GM15510 (cell line): ENCODE measurements around the gene BCL11B.

Experiments
- POLR2A ChIP-seq: IDR thresholded peaks from 3 replicates; pipeline ENCODE4 v1.6.1; 2011; ENCODE audit warnings: borderline replicate concordance; ENCODE audit not compliant: insufficient read length; ENCODE audit errors: extremely low read depth

The BCL11B gene

GRCh38 chr14:99129211-99129696 lies 142.7 kb downstream of the BCL11B start:
- no peak for TF ChIP-seq POLR2A

DNA sequence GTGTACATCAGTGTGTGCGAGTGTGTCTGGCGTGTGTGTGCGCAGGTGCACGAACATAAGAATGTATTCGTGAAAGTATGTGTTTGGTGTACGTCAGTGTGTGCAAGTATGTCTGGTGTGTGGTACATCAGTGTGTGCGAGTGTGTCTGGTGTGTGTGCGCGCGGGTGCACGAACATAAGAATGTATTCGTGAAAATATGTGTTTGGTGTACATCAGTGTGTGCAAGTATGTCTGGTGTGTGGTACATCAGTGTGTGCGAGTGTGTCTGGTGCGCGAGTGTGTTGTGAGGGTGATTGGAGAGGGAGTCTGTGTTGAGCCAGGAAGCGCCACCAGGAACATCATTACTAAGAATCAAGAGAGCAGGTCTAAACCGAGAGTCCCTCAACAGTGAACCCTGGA lies 143.8 kb downstream of the BCL11B start:
- TF ChIP-seq POLR2A, result no peak

DNA sequence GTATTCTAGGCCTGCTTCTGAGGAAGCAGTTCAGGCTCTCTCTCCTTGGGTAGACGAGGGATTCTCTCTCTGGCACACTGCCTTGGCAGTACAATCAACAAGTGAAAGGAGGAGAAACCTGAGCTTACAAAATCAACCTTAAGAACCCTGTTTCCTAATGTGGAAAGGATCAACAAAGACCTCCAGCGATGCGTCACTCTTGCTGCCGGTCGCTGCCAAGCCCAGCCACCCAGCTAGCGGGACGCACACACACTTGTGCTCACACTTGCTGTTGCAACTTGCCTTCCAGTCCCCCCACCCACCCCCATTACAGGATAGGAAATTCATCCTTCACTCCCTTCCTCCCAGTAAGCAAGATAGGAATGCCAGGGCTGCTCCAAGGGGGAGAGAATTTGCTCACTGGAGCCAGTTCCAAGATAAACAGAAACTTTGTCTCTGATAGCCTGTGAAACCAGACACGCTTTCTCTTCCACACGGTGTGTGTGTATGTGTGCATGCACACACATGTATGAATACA lies 144.3 kb downstream of the BCL11B start:
- TF ChIP-seq POLR2A, result no peak

- TF ChIP-seq POLR2A, result no peak
These were observed 146.2 kb downstream of the BCL11B start for GRCh38 chr14:99125616-99126431.

GRCh38 chr14:99125113-99125512 lies 146.9 kb downstream of the BCL11B start:
- no peak for TF ChIP-seq POLR2A

DNA sequence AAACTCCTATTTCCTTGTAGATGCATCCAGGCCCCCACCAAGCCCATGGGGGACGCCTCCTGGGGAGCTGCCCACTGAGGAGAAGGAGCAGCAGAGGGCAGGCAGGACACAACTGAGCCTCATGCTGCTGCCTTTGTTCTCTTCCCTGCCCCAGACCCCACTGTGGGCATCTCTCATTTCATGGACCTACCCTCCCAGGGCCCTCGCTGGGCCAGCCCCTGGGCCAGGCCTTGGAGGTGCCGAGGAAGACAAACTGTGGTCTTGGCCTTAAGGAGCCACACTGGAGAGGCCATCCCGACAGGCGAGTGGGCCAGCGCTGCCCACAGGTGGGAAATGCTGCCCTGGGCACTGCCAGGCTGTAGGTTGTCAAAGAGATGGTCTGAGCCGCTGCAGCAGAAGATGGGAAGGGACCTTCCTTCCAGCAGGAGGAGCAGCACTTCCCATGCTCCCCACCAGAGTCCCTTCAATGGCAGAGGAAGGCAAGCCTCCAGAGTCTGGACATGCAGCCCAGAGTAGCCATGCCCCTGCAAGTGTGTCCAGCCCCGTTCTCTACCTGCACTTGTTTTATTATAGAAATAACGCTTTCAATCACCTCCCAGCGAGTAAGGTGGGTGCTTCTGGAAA lies 147.4 kb downstream of the BCL11B start:
- no peak for TF ChIP-seq POLR2A

DNA sequence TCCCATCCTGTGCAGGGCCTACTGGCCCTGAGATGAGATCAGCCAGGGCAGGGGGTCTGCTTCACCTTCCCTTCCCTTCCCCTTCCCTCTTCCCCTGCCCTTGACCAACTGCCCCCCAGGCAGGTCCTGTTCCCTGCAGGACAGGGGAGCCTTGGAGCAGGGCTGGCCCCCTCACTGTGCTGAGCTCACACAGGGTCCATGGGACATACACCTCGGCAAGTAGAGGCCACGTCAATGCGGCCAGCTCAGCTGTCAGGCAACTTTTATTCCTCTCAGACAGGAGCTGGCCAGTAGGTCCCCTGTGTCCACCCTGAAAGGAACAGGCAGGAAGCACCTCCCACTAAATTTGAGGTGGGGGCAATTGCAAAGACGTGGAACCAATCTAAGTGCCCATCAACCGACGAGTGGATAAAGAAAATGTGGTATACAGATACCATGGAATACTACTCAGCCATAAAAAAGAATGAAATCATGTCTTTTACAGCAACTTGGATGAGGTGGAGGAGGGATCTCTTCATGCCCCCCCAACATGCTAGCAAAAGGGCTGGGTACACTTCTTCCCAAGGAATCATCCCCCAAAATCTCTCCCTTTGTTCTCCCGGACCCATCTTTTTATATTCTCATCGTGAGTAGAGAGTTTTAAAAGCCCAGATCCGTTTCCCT lies 148.7 kb downstream of the BCL11B start:
- TF ChIP-seq POLR2A, result no peak

DNA sequence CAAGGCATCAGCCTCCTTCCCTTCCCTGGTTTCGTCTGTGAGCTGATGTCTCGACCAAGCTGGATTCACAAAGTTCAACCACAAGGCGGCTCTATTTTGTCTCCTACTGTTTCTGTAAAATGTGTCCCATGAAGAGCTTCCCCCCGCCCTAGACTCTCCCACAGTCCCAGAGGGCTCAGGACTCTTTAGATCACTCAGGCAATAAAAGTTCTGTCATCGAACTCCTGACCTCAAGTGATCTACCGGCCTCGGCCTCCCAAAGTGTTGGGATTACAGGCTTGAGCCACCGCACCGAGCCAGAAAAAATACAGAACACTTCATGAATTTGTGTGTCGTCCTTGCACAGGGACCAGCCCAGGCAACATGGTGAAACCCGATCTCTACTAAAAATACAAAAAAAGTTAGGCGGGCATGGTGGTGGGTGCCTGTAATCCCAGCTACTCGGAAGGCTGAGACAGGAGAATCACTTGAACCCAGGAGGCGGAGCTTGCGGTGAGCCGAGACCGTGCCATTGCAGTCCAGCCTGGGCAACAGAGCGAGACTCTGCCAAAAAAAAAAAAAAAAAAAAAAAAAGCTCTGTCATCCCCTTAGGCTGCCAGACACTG lies 149.4 kb downstream of the BCL11B start:
- TF ChIP-seq POLR2A, result no peak

- no peak for TF ChIP-seq POLR2A
These were observed 150.6 kb downstream of the BCL11B start for GRCh38 chr14:99121319-99121875.

DNA sequence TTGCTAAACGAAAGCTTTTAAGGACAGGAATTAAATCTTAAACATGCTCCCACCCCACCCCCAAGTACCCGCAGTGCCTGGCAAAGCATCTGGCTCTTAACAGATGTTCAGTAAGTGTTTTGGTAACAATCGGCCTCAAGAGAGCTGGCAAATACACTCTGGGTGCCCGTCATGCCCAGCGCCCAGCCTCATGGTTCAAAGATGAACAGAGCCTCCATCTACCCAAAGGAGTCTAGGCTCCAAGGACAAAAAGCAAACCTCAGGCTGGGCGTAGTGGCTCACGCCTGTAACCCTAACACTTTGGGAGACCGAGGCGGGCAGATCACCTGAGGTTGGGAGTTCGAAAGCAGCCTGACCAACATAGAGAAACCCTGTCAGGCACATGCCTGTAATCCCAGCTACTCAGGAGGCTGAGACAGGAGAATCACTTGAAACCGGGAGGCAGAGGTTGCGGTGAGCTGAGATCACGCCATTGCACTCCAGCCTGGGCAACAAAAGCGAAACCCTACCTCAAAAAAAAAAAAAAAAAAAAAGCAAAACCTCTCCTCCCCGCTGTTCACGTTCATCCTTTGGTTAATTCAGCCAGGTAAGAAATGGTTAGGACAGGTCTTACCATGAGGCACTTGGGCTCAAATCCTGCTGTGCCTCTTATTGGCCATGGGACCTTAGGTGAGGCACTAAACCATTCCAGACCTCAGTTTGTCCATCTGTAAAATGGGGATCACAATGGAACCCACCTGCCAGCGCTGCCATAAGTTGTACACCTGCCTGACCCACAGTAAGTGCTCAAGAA lies 151.3 kb downstream of the BCL11B start:
- TF ChIP-seq POLR2A, result no peak

DNA sequence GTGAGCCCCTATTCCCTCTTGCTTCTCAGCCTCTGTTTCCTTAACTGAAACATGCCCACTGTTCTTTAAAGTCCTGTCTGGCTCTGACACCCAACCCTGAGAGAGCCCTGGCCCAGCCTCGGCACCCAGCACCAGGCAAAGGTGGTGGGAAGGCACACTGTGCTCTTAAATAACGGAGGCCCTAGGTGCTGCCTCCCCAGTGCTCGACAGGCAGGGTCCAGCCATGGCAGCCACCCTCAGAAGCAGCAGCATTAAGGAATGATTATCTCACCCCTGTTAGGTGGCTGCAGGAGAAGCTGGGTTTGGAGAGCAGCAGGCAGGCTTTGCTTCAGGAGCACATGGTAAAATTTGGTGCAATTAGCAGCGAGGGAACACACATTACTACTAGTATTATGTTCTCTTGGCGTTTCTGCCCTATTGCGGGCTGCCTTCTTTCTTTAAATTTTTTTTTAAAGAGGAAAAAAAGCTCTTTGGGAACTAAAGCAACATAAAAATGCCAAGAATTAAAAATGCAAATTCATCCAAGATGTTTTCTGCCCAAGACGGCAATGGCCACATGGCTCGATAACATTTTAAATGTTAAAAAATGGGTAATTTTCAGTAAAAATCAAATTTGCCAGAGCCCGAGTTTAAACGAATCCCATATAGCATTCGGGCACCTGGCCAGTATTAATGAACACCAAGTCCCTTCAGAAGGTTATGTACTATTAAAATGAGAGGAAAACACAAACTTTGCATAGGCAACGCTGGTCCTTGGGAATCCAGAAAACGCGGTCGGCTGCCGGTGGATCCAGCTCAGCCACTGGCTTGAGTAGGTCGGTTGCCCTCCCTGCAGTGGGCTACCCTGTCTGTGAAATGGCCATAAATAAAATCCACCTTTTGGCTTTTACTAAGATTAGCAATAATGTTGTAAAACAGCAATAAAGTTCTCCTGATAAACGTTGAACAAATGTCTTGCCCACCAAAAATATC lies 152.2 kb downstream of the BCL11B start:
- no peak for TF ChIP-seq POLR2A
